Activated gamma-delta T cell (primary cell): ENCODE results near the gene LMF1.
"Not testable (repeated sequence)": the region's sequence is repeated elsewhere in the genome, so short reads cannot be mapped to it uniquely, and the experiment has no call there.

Experiments used
- DNase-seq: peaks from one replicate; lab custom pipeline; 2025; lab: John Stamatoyannopoulos, UW

The LMF1 gene

DNA sequence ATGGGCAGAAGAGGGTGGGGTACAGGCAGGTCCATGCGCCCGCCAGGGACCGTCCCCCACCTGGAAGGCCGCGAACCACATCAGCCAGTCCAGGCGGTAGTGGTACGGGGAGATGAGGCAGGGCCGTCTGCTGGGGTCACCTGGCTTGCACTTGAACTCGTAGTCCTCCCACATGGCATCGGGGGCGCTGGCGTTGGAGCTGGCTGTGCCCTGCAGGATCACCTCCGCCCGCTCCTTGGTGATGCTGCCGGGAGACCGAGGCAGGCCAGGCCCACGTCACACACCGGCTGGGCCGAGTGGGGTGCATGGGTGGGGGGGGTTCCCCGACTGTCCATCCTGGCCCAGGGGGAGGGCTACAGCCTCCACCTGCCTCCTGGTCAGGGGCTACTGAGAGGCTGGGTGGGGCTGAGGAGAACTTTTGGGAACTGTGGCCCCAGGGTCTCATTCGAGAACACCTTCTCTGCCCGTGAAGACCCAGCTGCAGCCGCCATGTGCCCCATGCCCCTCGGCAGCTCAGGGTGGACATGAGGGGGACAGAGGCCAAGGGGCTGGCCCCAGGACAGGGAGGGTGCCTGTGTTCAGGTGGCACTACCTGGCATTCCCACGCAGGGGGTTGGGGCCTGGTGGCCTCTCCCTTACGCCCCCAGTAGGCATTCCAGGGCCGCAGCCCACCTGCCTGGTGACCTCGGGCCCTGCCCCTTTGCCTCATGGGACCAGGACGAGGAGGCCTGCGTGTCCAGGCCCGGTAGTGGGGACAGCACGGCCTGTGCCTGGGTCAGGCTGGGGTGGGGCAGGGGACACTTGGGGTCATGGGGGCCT lies 100.8 kb downstream of the LMF1 start:
- no peak for DNase-seq

- DNase-seq: no peak
Measured at GRCh38 chr16:868846-869822, 101.7 kb downstream of the LMF1 start.

DNA sequence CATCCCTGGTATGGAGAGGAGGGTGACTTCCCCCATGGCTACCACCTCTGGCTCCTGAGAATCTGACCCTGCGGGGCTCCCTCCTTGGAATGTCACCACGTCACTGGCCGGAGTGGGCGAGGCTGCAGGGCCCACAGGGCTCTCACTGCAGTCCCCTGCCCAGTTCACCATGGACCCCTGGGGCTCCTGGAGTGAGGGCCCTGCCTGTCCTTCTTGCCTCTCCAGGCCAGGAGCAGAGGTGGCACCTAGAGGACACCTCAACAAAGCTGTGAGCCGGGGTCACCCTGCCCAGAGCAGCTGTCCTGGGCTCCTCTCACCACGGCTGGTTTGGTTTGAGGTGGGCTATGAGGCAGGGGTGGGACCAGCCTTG lies 102.4 kb downstream of the LMF1 start:
- no peak for DNase-seq

GRCh38 chr16:867421-868385 lies 103.1 kb downstream of the LMF1 start:
- no peak for DNase-seq

- no peak for DNase-seq
Measured at GRCh38 chr16:866252-866896, 104.4 kb downstream of the LMF1 start.

- DNase-seq: no peak
Measured at GRCh38 chr16:865026-865425, 105.8 kb downstream of the LMF1 start.

DNA sequence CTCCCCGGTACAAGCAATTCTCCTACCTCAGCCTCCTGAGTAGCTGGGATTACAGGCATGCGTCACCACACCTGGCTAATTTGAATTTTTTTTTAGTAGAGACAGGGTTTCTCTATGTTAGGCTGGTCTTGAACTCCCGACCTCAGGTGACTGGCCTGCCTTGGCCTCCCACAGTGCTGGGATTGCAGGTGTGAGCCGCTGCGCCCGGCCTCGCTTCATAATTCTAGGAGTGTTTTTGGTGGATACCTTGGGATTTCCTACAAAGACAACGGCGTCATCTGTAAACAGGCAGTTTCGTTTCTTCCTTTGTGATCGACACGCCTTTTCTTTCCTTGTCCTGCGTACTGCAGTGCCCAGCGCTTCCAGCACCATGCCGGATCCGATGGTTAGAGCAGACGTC lies 109.3 kb downstream of the LMF1 start:
- no peak for DNase-seq

DNA sequence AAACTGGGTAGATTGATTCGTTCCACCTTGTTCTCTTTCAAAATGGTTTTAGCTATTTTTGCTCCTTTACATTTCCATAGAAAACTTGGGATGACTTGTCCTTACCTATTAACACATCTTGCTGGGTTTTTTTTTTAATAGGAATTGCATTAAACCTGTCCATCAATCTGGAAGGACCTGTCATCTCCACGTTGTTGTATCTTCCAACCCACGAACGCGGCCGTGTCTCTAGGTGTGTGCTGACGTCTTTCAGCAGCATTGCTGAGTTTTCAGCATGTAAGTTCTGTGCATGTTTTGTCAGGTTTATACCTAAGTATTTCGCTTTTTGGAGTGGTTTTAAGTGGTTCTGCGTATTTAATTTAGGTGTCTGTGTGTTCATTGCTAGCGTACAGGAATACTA lies 109.9 kb downstream of the LMF1 start:
- no peak for DNase-seq

GRCh38 chr16:858971-859370 lies 111.8 kb downstream of the LMF1 start:
- DNase-seq: not testable (repeated sequence)

DNA sequence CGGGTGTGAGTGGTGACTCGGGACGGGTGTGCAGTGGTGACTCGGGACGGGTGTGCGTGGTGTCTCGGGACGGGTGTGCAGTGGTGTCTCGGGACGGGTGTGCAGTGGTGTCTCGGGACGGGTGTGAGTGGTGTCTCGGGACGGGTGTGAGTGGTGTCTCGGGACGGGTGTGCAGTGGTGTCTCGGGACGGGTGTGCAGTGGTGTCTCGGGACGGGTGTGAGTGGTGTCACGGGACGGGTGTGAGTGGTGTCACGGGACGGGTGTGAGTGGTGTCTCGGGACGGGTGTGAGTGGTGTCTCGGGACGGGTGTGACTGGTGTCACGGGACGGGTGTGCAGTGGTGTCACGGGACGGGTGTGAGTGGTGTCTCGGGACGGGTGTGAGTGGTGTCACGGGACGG lies 112.3 kb downstream of the LMF1 start:
- DNase-seq: not testable (repeated sequence)

DNA sequence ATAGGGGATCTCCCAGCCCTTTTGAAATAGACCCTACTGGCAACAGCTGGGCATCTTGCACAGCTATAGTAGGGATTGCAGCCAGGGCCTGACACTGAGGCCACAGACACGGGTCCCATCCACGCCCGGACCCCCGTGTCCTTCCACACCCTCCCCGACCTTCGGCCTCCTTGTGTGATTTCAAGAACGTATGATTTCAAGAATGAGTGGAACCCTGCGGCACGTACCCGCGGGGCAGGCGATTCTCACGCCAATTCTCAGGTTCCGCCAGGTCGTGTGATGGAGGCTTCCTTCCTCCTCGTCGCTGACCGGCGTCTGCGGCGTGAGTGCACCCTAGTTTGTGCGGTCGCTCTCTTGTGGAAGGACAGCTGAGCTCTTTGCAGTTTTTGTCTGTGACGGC lies 114.0 kb downstream of the LMF1 start:
- no peak for DNase-seq

DNA sequence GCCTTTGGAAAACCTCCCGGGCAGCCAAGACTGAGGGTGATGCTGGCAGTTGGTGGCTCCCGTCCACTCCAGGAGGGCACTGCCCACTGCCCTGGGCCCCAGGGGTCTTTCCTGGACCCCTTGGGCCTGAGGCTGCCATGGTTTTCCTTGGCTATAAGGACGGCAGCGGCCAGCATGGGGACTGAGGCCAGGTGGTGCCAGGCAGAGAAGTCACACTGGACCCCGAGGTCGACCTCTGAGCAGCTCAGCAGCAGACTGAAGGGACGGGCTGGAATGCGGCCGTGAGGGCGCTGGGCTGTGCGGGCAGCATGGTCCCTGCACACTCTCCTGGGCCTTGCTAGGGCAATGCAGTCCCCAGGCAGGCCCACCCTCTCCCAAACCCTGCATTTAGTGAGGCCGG lies 114.7 kb downstream of the LMF1 start:
- DNase-seq: no peak

DNA sequence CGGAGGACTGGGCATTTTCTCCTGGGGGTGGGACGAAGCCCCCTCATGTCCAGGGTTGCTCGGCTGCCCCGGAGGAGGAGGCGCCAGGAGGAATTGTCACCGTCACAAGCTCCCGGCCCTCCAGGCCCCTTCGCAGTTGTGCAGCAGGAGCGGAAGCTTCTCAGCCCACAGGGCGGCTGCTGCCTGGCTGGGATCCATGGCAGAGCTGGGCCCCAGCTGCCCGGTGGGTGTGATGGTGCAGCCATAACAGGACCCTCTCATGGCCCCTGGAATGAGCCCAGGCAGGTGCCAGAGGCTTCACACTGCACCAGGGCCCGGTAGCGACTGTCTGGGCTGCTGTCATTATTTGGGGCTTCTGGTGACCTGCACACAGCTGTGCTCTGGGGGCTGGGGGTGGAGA lies 115.3 kb downstream of the LMF1 start:
- DNase-seq: no peak

GRCh38 chr16:854808-855410 lies 115.9 kb downstream of the LMF1 start:
- DNase-seq: no peak

DNA sequence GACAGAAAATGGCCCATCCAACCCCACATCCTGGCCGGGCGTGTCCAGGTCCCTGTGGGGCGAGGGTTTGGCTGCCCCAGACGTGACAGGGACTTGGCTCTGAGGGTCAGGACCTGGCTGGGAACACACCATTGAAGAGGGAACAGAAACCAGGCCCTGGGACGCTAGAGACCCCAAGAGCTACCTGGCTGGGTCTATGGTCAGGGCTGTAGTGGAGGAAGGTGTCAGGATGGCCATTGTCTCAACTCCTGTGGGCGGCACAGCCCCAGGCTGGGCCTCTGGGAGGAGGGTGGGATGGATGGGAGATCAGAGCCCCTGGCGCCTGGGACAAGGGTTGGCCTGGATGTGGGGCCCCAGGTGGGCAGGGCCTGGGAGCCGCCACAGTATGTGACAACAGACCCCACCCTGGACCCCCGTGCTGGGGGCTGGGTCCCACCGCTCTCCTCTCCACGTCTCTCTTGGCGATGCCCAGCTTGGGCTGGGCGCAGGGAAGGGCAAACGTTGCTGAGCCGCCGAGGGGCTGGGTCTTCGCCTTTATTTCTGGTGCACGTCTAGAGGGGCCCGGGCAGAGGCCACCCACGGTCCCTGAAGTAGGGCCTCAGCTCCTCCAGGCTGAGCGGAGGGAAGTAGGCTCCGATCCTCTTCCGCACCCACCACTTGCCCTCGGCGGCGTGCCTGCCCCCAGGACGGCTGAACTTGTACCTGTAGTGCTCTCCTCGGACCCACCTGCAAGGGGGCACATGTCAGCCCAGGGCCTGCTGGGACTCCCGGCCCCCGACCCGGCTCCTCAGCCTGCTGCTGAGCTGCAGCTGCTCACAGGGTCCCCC lies 116.6 kb downstream of the LMF1 start:
- no peak for DNase-seq

- DNase-seq: no peak
Measured at GRCh38 chr16:853306-853705, 117.5 kb downstream of the LMF1 start.

- DNase-seq: no peak
Measured at GRCh38 chr16:852451-853185, 118.2 kb downstream of the LMF1 start.

- DNase-seq: no peak
Measured at GRCh38 chr16:851871-852270, 118.9 kb downstream of the LMF1 start.

DNA sequence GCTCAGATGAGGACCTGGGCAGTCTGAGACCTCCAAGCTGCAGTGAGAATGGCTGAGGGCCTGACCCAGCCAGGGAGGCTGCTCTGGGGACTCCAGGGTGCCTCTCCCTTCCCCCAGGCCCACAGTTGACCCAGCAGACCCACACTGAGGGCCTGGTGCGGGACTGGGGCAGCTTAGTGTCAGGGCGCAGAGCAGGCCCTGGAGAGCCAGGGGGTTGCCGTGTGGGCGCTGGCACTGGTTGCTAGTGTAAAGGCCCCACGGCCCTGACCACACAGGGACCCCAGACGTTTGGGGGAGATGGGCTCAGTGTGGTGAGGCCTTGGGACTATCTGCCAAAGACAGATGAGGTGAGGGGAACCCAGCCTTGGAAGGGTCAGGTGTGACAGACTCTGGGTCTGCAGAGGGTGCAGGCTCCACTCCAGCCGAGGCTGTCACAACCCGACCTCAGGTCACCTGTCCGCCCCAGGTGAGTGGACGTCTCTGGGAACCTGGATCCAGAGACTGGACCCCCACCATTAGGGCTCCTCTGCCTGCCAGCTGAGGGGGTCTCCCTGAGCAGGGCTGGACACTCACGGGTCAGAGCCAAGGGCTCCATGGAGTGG lies 119.5 kb downstream of the LMF1 start:
- no peak for DNase-seq
